WTC11 (cell line): ENCODE measurements around the gene LRIG1. TPM values are rescaled to one million over a fixed set of nuclear protein-coding genes. Genes with fewer than 3 reads are reported as not detected.

Experiments
- ELF4 ChIP-seq: sonication (generic); formaldehyde crosslinking; IDR thresholded peaks from 2 replicates; pipeline ENCODE4 v1.8.1; 2022; ENCODE audit warnings: low read depth, mild to moderate bottlenecking, moderate library complexity, missing genetic modification reagents
- EMX1 ChIP-seq: fragments of 250-450 bp; sonication (Bioruptor Pico); IDR thresholded peaks from 2 replicates; pipeline ENCODE4 v1.8.0; 2021; ENCODE audit warnings: mild to moderate bottlenecking
- FOXK1 ChIP-seq: sonication (generic); formaldehyde crosslinking; IDR thresholded peaks from 2 replicates; pipeline ENCODE4 v1.8.0; 2022; ENCODE audit warnings: mild to moderate bottlenecking, moderate library complexity, missing genetic modification reagents
- HMGA2 ChIP-seq: fragments of 250-450 bp; sonication (Bioruptor Pico); IDR thresholded peaks from 2 replicates; pipeline ENCODE4 v1.4.0; 2021; ENCODE audit warnings: mild to moderate bottlenecking, moderate library complexity
- MXD4 ChIP-seq: fragments of 250-450 bp; sonication (Bioruptor Pico); IDR thresholded peaks from 2 replicates; pipeline ENCODE4 v1.8.0; 2021; ENCODE audit warnings: mild to moderate bottlenecking, moderate library complexity, borderline replicate concordance
- NFATC4 ChIP-seq: fragments of 250-450 bp; sonication (Bioruptor Pico); IDR thresholded peaks from 2 replicates; pipeline ENCODE4 v1.9.0; 2021; ENCODE audit warnings: mild to moderate bottlenecking
- NR2C2 ChIP-seq: sonication (generic); formaldehyde crosslinking; IDR thresholded peaks from 2 replicates; pipeline ENCODE4 v1.8.0; 2022; ENCODE audit warnings: mild to moderate bottlenecking, missing genetic modification reagents
- TEAD4 ChIP-seq: sonication (generic); formaldehyde crosslinking; IDR thresholded peaks from 2 replicates; pipeline ENCODE4 v1.8.0; 2022; ENCODE audit warnings: mild to moderate bottlenecking, missing genetic modification reagents
- ZBTB21 ChIP-seq: sonication (generic); formaldehyde crosslinking; IDR thresholded peaks from 2 replicates; pipeline ENCODE4 v1.8.1; 2023; ENCODE audit warnings: mild to moderate bottlenecking, missing genetic modification reagents, borderline replicate concordance
- ZNF396 ChIP-seq: fragments of 250-450 bp; sonication (Bioruptor Pico); IDR thresholded peaks from 2 replicates; pipeline ENCODE4 v1.8.0; 2021; ENCODE audit warnings: mild to moderate bottlenecking, moderate library complexity, borderline replicate concordance
- ZNF423 ChIP-seq: fragments of 250-450 bp; sonication (Bioruptor Pico); IDR thresholded peaks from 2 replicates; pipeline ENCODE4 v2.1.2; 2022; ENCODE audit warnings: mild to moderate bottlenecking, moderate library complexity
- ZNF671 ChIP-seq: fragments of 250-450 bp; sonication (Bioruptor Pico); IDR thresholded peaks from 2 replicates; pipeline ENCODE4 v1.8.0; 2021; ENCODE audit warnings: mild to moderate bottlenecking
- total RNA-seq: library from RNA; stranded (reverse); gene quantifications from 3 replicates; pipeline ENCODE4 v1.2.3, GENCODE V29; 2021
- TF ChIP-seq, protein P1 (sequence below): sonication (generic); formaldehyde crosslinking; IDR thresholded peaks from 2 replicates; pipeline ENCODE4 v1.8.0; 2023; ENCODE audit warnings: mild to moderate bottlenecking, missing genetic modification reagents
- TF ChIP-seq, protein P2 (sequence below): sonication (generic); formaldehyde crosslinking; IDR thresholded peaks from 2 replicates; pipeline ENCODE4 v1.8.1; 2023; ENCODE audit warnings: mild to moderate bottlenecking, missing genetic modification reagents, borderline replicate concordance
- TF ChIP-seq, protein P3 (sequence below): sonication (generic); formaldehyde crosslinking; IDR thresholded peaks from 2 replicates; pipeline ENCODE4 v1.8.1; 2023; ENCODE audit warnings: mild to moderate bottlenecking, missing genetic modification reagents
- TF ChIP-seq, protein P4 (sequence below): sonication (generic); formaldehyde crosslinking; IDR thresholded peaks from 2 replicates; pipeline ENCODE4 v1.8.0; 2022; ENCODE audit warnings: missing genetic modification reagents
- TF ChIP-seq, protein P5 (sequence below): sonication (generic); formaldehyde crosslinking; IDR thresholded peaks from 2 replicates; pipeline ENCODE4 v1.8.1; 2023; ENCODE audit warnings: mild to moderate bottlenecking, missing genetic modification reagents

Gene LRIG1
- total RNA-seq, 1 experiment from 2014 or later = 105 TPM

DNA sequence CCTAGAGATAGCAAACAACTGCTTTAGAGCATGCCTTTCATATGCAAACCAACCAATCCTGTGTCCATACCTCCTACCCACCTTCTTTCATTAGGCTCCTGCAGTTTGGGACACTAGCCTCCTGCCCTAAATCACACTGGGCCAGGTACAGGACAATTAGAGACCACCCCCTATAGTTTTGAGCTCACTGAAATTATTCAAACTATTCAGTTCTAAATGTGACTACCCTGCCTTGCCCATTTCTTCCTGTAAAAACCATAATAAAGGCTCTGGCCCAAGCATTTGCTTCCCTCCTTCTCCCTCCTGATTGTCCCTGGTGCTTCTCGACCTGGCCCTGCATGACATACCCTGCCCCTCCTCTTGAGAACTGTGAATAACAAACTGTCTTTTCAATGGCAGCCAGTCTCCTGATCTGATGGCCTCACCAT lies 31.4 kb upstream of the LRIG1 start (continued):
- TF ChIP-seq, protein P1, sequence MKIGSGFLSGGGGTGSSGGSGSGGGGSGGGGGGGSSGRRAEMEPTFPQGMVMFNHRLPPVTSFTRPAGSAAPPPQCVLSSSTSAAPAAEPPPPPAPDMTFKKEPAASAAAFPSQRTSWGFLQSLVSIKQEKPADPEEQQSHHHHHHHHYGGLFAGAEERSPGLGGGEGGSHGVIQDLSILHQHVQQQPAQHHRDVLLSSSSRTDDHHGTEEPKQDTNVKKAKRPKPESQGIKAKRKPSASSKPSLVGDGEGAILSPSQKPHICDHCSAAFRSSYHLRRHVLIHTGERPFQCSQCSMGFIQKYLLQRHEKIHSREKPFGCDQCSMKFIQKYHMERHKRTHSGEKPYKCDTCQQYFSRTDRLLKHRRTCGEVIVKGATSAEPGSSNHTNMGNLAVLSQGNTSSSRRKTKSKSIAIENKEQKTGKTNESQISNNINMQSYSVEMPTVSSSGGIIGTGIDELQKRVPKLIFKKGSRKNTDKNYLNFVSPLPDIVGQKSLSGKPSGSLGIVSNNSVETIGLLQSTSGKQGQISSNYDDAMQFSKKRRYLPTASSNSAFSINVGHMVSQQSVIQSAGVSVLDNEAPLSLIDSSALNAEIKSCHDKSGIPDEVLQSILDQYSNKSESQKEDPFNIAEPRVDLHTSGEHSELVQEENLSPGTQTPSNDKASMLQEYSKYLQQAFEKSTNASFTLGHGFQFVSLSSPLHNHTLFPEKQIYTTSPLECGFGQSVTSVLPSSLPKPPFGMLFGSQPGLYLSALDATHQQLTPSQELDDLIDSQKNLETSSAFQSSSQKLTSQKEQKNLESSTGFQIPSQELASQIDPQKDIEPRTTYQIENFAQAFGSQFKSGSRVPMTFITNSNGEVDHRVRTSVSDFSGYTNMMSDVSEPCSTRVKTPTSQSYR (CRISPR knock-in tag) = peak; percentile 68; the same call in 1 of the 2 replicates
- TF ChIP-seq, protein P2, sequence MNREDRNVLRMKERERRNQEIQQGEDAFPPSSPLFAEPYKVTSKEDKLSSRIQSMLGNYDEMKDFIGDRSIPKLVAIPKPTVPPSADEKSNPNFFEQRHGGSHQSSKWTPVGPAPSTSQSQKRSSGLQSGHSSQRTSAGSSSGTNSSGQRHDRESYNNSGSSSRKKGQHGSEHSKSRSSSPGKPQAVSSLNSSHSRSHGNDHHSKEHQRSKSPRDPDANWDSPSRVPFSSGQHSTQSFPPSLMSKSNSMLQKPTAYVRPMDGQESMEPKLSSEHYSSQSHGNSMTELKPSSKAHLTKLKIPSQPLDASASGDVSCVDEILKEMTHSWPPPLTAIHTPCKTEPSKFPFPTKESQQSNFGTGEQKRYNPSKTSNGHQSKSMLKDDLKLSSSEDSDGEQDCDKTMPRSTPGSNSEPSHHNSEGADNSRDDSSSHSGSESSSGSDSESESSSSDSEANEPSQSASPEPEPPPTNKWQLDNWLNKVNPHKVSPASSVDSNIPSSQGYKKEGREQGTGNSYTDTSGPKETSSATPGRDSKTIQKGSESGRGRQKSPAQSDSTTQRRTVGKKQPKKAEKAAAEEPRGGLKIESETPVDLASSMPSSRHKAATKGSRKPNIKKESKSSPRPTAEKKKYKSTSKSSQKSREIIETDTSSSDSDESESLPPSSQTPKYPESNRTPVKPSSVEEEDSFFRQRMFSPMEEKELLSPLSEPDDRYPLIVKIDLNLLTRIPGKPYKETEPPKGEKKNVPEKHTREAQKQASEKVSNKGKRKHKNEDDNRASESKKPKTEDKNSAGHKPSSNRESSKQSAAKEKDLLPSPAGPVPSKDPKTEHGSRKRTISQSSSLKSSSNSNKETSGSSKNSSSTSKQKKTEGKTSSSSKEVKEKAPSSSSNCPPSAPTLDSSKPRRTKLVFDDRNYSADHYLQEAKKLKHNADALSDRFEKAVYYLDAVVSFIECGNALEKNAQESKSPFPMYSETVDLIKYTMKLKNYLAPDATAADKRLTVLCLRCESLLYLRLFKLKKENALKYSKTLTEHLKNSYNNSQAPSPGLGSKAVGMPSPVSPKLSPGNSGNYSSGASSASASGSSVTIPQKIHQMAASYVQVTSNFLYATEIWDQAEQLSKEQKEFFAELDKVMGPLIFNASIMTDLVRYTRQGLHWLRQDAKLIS (CRISPR knock-in tag) = no peak
- peak; percentile 68; the same call in 1 of the 2 replicates for TF ChIP-seq FOXK1 (CRISPR knock-in tag)
- TF ChIP-seq ZBTB21 (CRISPR knock-in tag) = no peak
- TF ChIP-seq EMX1 (CRISPR knock-in tag) = no peak
- no peak for TF ChIP-seq NR2C2
- no peak for TF ChIP-seq MXD4
- TF ChIP-seq, protein P3, sequence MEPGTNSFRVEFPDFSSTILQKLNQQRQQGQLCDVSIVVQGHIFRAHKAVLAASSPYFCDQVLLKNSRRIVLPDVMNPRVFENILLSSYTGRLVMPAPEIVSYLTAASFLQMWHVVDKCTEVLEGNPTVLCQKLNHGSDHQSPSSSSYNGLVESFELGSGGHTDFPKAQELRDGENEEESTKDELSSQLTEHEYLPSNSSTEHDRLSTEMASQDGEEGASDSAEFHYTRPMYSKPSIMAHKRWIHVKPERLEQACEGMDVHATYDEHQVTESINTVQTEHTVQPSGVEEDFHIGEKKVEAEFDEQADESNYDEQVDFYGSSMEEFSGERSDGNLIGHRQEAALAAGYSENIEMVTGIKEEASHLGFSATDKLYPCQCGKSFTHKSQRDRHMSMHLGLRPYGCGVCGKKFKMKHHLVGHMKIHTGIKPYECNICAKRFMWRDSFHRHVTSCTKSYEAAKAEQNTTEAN = no peak
- TF ChIP-seq, protein P4, sequence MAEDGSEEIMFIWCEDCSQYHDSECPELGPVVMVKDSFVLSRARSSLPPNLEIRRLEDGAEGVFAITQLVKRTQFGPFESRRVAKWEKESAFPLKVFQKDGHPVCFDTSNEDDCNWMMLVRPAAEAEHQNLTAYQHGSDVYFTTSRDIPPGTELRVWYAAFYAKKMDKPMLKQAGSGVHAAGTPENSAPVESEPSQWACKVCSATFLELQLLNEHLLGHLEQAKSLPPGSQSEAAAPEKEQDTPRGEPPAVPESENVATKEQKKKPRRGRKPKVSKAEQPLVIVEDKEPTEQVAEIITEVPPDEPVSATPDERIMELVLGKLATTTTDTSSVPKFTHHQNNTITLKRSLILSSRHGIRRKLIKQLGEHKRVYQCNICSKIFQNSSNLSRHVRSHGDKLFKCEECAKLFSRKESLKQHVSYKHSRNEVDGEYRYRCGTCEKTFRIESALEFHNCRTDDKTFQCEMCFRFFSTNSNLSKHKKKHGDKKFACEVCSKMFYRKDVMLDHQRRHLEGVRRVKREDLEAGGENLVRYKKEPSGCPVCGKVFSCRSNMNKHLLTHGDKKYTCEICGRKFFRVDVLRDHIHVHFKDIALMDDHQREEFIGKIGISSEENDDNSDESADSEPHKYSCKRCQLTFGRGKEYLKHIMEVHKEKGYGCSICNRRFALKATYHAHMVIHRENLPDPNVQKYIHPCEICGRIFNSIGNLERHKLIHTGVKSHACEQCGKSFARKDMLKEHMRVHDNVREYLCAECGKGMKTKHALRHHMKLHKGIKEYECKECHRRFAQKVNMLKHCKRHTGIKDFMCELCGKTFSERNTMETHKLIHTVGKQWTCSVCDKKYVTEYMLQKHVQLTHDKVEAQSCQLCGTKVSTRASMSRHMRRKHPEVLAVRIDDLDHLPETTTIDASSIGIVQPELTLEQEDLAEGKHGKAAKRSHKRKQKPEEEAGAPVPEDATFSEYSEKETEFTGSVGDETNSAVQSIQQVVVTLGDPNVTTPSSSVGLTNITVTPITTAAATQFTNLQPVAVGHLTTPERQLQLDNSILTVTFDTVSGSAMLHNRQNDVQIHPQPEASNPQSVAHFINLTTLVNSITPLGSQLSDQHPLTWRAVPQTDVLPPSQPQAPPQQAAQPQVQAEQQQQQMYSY (CRISPR knock-in tag) = no peak
- TF ChIP-seq, protein P5, sequence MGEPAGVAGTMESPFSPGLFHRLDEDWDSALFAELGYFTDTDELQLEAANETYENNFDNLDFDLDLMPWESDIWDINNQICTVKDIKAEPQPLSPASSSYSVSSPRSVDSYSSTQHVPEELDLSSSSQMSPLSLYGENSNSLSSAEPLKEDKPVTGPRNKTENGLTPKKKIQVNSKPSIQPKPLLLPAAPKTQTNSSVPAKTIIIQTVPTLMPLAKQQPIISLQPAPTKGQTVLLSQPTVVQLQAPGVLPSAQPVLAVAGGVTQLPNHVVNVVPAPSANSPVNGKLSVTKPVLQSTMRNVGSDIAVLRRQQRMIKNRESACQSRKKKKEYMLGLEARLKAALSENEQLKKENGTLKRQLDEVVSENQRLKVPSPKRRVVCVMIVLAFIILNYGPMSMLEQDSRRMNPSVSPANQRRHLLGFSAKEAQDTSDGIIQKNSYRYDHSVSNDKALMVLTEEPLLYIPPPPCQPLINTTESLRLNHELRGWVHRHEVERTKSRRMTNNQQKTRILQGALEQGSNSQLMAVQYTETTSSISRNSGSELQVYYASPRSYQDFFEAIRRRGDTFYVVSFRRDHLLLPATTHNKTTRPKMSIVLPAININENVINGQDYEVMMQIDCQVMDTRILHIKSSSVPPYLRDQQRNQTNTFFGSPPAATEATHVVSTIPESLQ (CRISPR knock-in tag) = no peak
- no peak for TF ChIP-seq ZNF671
- TF ChIP-seq ELF4 = no peak
- peak; percentile 77; the same call in 1 of the 2 replicates for TF ChIP-seq ZNF396 (CRISPR knock-in tag)
- peak; percentile 63 for TF ChIP-seq ZNF423 (CRISPR knock-in tag)
- TF ChIP-seq NFATC4 = no peak
- no peak for TF ChIP-seq HMGA2 (CRISPR knock-in tag)
- no peak for TF ChIP-seq TEAD4
